ENCODE measurements around the gene TPM1.

Gene TPM1

DNA sequence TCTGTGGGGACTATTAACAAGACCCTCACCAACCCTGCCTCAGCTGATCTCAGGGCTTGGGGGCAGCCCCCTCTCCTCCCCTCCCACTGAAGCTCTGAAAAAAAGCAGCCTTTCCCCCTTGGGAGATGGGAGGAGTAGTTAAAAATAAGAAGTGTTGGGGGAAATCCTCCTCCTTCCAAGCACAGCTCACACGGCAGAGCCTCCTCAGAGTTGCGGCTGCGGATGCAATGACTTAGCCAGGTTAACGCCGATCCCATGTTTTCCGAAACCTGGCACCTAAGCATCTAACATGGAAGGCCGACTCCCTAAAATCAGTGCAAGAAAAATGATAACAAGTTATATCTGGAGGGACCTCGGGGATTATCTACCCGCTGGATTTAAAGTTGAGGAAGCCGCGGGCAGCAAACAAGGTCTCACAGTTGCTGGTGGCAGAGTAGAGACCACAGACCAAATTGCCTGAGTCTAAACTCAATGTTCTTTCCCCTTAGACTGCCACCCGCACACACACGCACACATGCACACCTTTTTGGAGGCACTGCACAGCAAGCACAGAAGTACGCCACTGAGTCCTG is 1.1 kb upstream of the TPM1 start:
- TF ChIP-seq, protein P1, sequence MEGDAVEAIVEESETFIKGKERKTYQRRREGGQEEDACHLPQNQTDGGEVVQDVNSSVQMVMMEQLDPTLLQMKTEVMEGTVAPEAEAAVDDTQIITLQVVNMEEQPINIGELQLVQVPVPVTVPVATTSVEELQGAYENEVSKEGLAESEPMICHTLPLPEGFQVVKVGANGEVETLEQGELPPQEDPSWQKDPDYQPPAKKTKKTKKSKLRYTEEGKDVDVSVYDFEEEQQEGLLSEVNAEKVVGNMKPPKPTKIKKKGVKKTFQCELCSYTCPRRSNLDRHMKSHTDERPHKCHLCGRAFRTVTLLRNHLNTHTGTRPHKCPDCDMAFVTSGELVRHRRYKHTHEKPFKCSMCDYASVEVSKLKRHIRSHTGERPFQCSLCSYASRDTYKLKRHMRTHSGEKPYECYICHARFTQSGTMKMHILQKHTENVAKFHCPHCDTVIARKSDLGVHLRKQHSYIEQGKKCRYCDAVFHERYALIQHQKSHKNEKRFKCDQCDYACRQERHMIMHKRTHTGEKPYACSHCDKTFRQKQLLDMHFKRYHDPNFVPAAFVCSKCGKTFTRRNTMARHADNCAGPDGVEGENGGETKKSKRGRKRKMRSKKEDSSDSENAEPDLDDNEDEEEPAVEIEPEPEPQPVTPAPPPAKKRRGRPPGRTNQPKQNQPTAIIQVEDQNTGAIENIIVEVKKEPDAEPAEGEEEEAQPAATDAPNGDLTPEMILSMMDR (IDR thresholded peaks at IDR 0.05): no peak
- H3K27ac ChIP-seq: no peak overlapping the region
- H3K4me2 ChIP-seq (ENCODE audit: low read length): no peak overlapping the region
- no peak overlapping the region for H3K4me3 ChIP-seq (ENCODE audit: low read depth, low read length)
- no peaks in the 10 kb centered on the region for H3K79me2 ChIP-seq
- H3K9ac ChIP-seq: no peak overlapping the region
- H3K4me1 ChIP-seq: no peaks in the 10 kb centered on the region
- H3K36me3 ChIP-seq (ENCODE audit: control insufficient read depth, insufficient read depth, low read length): no peaks in the 10 kb centered on the region
- no peak overlapping the region for H2AFZ ChIP-seq
- no peaks in the 10 kb centered on the region for H3K27me3 ChIP-seq (ENCODE audit: control insufficient read depth, insufficient read depth, low read length)
- H3K9me3 ChIP-seq (ENCODE audit: control insufficient read depth, low read length): no peaks in the 10 kb centered on the region

DNA sequence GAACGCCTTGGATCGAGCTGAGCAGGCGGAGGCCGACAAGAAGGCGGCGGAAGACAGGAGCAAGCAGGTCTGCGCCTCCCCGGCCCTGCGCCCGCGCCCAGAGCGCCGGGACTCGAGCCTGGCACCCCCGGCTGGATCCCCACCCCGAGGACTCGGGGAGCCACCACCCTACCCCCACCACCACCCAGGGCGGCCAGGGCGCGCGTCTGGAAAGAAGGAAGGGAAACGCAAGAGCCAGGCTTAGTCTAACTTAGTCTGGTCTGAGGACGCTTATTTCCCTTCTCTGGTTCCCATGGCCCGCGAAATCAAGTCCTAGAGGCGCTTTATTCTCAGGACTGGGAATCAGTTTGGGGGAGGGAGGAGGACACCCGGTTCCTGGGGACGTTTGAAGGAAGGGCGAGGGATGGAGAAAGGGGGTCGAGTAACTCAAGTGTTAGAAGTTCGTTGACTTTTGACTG is 359 bp downstream of the TPM1 start:
- TF ChIP-seq, protein P1 (IDR thresholded peaks at IDR 0.05): no peak
- Histone ChIP-seq H3K79me2 (no peaks in the 10 kb centered on the region), H3K4me3 (ENCODE audit: low read depth, low read length) (peak overlapping the region; percentile 17), H3K4me1 (no peaks in the 10 kb centered on the region), H3K9me3 (ENCODE audit: control insufficient read depth, low read length) (no peaks in the 10 kb centered on the region), H3K27ac (no peak overlapping the region), H3K27me3 (ENCODE audit: control insufficient read depth, insufficient read depth, low read length) (no peaks in the 10 kb centered on the region), H3K9ac (no peak overlapping the region), H3K4me2 (ENCODE audit: low read length) (peak overlapping the region; percentile 53), H3K36me3 (ENCODE audit: control insufficient read depth, insufficient read depth, low read length) (no peaks in the 10 kb centered on the region), H2AFZ (peak overlapping the region; percentile 68)

DNA sequence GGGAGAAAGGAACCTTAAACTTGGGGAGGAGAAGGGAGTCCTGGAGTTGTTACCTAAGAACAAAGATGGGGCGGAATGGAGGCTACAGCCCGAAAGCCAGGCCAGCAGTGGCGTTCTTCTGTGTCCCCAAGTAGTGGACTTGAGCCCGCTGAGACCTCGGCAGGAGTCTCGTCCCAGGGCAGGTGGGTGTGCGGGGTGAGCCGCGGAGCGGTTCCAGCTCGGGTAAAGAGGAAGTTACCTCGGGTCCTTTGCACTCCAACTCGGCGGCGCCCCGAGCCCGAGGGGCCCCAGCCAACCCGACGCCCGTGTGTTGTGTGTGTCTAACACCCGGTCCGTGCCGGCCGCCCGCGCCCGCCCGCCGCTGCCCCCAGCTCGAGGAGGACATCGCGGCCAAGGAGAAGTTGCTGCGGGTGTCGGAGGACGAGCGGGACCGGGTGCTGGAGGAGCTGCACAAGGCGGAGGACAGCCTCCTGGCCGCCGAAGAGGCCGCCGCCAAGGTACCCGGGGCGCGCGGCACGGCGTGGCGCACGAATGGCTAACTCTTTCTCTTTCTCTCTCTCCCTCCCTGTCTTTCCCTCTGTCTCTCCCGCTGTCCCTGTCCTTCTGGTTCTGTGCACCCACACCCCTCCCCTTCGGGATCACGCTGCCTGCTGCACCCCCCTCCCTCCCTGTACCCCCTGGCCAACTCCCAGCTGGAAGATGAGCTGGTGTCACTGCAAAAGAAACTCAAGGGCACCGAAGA is 959 bp downstream of the TPM1 start:
- Histone ChIP-seq H3K9ac (no peak overlapping the region), H3K4me3 (ENCODE audit: low read depth, low read length) (peak overlapping the region; percentile 17), H3K9me3 (ENCODE audit: control insufficient read depth, low read length) (no peaks in the 10 kb centered on the region), H3K27ac (no peak overlapping the region), H3K4me1 (no peaks in the 10 kb centered on the region), H2AFZ (peak overlapping the region; percentile 42), H3K4me2 (ENCODE audit: low read length) (peak overlapping the region; percentile 41), H3K36me3 (ENCODE audit: control insufficient read depth, insufficient read depth, low read length) (no peaks in the 10 kb centered on the region), H3K27me3 (ENCODE audit: control insufficient read depth, insufficient read depth, low read length) (no peaks in the 10 kb centered on the region), H3K79me2 (no peaks in the 10 kb centered on the region)
- TF ChIP-seq, protein P1 (IDR thresholded peaks at IDR 0.05): no peak

- Histone ChIP-seq H3K4me2 (ENCODE audit: low read length) (no peak overlapping the region), H3K9me3 (ENCODE audit: control insufficient read depth, low read length) (no peaks in the 10 kb centered on the region), H3K36me3 (ENCODE audit: control insufficient read depth, insufficient read depth, low read length) (no peaks in the 10 kb centered on the region), H3K9ac (no peak overlapping the region), H3K79me2 (no peaks in the 10 kb centered on the region), H2AFZ (no peak overlapping the region), H3K4me1 (no peaks in the 10 kb centered on the region), H3K27ac (no peak overlapping the region), H3K4me3 (ENCODE audit: low read depth, low read length) (no peak overlapping the region), H3K27me3 (ENCODE audit: control insufficient read depth, insufficient read depth, low read length) (no peaks in the 10 kb centered on the region)
- TF ChIP-seq, protein P1 (IDR thresholded peaks at IDR 0.05): no peak
Observed at GRCh38 chr15:63044077-63044644, 1.6 kb downstream of the TPM1 start.
